Nephron (organoid): ENCODE results near the gene SOS2.

Source experiments
- H3K27ac Mint-ChIP-seq, 3 experiments: 2 replicates each; pipeline ENCODE4 v1.8.0; 2020; ENCODE audit warnings: mixed read lengths in 3 of 3, mild to moderate bottlenecking in 2 of 3, moderate library complexity in 1 of 3
- H3K27me3 Mint-ChIP-seq: 2 replicates; pipeline ENCODE4 v1.8.0; 2021; ENCODE audit warnings: low read depth, mild to moderate bottlenecking, moderate library complexity, mixed read lengths
- H3K36me3 Mint-ChIP-seq: 2 replicates; pipeline ENCODE4 v1.8.0; 2020; ENCODE audit warnings: low read depth, mixed read lengths
- H3K4me1 Mint-ChIP-seq: 2 replicates; pipeline ENCODE4 v1.8.0; 2020; ENCODE audit warnings: mixed read lengths
- H3K4me3 Mint-ChIP-seq, 3 experiments: 2 replicates each; pipeline ENCODE4 v1.8.0; 2020; ENCODE audit warnings: mild to moderate bottlenecking in 3 of 3, mixed read lengths in 3 of 3, moderate library complexity in 2 of 3
- H3K9me3 Mint-ChIP-seq: 2 replicates; pipeline ENCODE4 v1.8.0; 2020; ENCODE audit warnings: mixed read lengths
- CTCF ChIP-seq, 3 experiments: fragments of 200-600 bp; sonication (generic); IDR thresholded peaks; one replicate each; pipeline ENCODE4 v1.5.0; 2021; ENCODE audit warnings: antibody characterized with exemption in 3 of 3; ENCODE audit not compliant: unreplicated experiment in 3 of 3

SOS2 gene

GRCh38 chr14:50067723-50068495 is 163.5 kb downstream of the SOS2 start:
- Mint-ChIP-seq H3K27me3 (peaks cover 10% of the 10 kb centered on the region), H3K27ac (no peak overlapping the region), H3K4me3 (no peak overlapping the region), H3K9me3 (peaks cover under 1% of the 10 kb centered on the region), H3K4me1 (no peaks in the 10 kb centered on the region), H3K36me3 (peaks cover 4% of the 10 kb centered on the region)
- TF ChIP-seq CTCF (IDR thresholded peaks at IDR 0.05; ENCODE audit: unreplicated experiment in 3 of 3), result no peak
